ENCODE results near the gene SIPA1.

SIPA1 gene

GRCh38 chr11:65700399-65700798 lies 62.5 kb downstream of the SIPA1 start:
- H3K4me3 ChIP-seq (replicated peaks in 1 of 2; ENCODE audit: low read depth in 2 of 2, low read length in 2 of 2): no peak overlapping the region
- no peak for DNase-seq (ENCODE audit: low read depth in 2 of 2)
- TF ChIP-seq, protein P1, sequence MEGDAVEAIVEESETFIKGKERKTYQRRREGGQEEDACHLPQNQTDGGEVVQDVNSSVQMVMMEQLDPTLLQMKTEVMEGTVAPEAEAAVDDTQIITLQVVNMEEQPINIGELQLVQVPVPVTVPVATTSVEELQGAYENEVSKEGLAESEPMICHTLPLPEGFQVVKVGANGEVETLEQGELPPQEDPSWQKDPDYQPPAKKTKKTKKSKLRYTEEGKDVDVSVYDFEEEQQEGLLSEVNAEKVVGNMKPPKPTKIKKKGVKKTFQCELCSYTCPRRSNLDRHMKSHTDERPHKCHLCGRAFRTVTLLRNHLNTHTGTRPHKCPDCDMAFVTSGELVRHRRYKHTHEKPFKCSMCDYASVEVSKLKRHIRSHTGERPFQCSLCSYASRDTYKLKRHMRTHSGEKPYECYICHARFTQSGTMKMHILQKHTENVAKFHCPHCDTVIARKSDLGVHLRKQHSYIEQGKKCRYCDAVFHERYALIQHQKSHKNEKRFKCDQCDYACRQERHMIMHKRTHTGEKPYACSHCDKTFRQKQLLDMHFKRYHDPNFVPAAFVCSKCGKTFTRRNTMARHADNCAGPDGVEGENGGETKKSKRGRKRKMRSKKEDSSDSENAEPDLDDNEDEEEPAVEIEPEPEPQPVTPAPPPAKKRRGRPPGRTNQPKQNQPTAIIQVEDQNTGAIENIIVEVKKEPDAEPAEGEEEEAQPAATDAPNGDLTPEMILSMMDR (IDR thresholded peaks at IDR 0.05; ENCODE audit: low read depth, low read length): no peak
